A549 treated with RU486 at 1 μM for 4 hours (cell line): Measurements from ENCODE around the gene SHCBP1L. TPM values are rescaled to one million over a fixed set of nuclear protein-coding genes. Genes with fewer than 3 reads are reported as not detected.

Experiments
- total RNA-seq: library from RNA; stranded (reverse); fragments of 200-300 nt; extraction: Qiagen RNA extraction; gene quantifications from 5 replicates; pipeline ENCODE4 v1.2.3, GENCODE V29; 2022; ENCODE audit warnings: low read depth

Gene SHCBP1L
- total RNA-seq: not detected in 5 replicates

GRCh38 chr1:182952677-182953444 lies at the start of gene SHCBP1L:
SHCBP1L (minus strand) TSS chr1:182953166; CDS start chr1:182953133, 33 bp downstream.

Other genes with a start within 250 kb of the SHCBP1L start
- 0.57 to 1.5 TPM (median 0.79 TPM) in 5 replicates for gene NPL, start 163.4 kb downstream of the SHCBP1L start, total RNA-seq
- gene DHX9, start 113.8 kb downstream of the SHCBP1L start, total RNA-seq: 157 to 187 TPM (median 175 TPM) in 5 replicates
- 101 to 130 TPM (median 110 TPM) in 5 replicates for gene LAMC1, start 70.3 kb upstream of the SHCBP1L start, total RNA-seq
- gene LAMC2, start 233.1 kb upstream of the SHCBP1L start, total RNA-seq: 21.0 to 28.9 TPM (median 24.9 TPM) in 5 replicates